Fibroblast of lung (primary cell): ENCODE results near the gene ABCC6. TPM values are rescaled to one million over a fixed set of nuclear protein-coding genes. Genes with fewer than 3 reads are reported as not detected.
"Not testable (repeated sequence)": the region's sequence is repeated elsewhere in the genome, so short reads cannot be mapped to it uniquely, and the experiment has no call there.

Source experiments
- DNase-seq, 2 donors: peaks; one replicate each; pipeline versions ENCODE4 v3.0.0 to v3.0.0-alpha.2; 2010; ENCODE audit warnings: low read depth in 2 of 2
- H2AFZ ChIP-seq: 2 replicates; pipeline ENCODE4 v1.5.1; 2012; ENCODE audit warnings: low read length, control low read depth, inconsistent platforms
- H3K27ac ChIP-seq: 2 replicates; pipeline ENCODE4 v1.5.1; 2011; ENCODE audit warnings: low read length, control low read depth; ENCODE audit not compliant: insufficient read depth
- H3K27me3 ChIP-seq: 2 replicates; pipeline ENCODE4 v1.5.1; 2011; ENCODE audit warnings: mild to moderate bottlenecking, low read length; ENCODE audit not compliant: control insufficient read depth, insufficient read depth
- H3K36me3 ChIP-seq: 2 replicates; pipeline ENCODE4 v1.5.1; 2011; ENCODE audit warnings: low read length; ENCODE audit not compliant: control insufficient read depth, insufficient read depth
- H3K4me1 ChIP-seq: 2 replicates; pipeline ENCODE4 v1.5.1; 2011; ENCODE audit warnings: low read length; ENCODE audit not compliant: control insufficient read depth, insufficient read depth; ENCODE audit errors: extremely low read depth
- H3K4me2 ChIP-seq: 2 replicates; pipeline ENCODE4 v1.5.1; 2011; ENCODE audit warnings: low read length, control low read depth; ENCODE audit not compliant: insufficient read depth; ENCODE audit errors: extremely low read depth
- H3K4me3 ChIP-seq, 4 experiments: fragments of 200-600 bp in 1 of 4; sonication (generic) in 1 of 4; replicated peaks in 1 of 4; 2 replicates each; pipeline ENCODE4 v1.5.1; 2011 to 2016; ENCODE audit warnings: low read length in 4 of 4, low read depth in 3 of 4, mild to moderate bottlenecking in 3 of 4, control low read depth in 2 of 4, inconsistent platforms in 1 of 4, mixed read lengths in 1 of 4; ENCODE audit not compliant: insufficient read depth in 1 of 4; ENCODE audit errors: control extremely low read depth in 1 of 4
- H3K79me2 ChIP-seq: 2 replicates; pipeline ENCODE4 v1.5.1; 2012; ENCODE audit warnings: mild to moderate bottlenecking, low read length, inconsistent platforms; ENCODE audit not compliant: control insufficient read depth, insufficient read depth
- H3K9ac ChIP-seq: 2 replicates; pipeline ENCODE4 v1.5.1; 2011; ENCODE audit warnings: mild to moderate bottlenecking, low read length, control low read depth; ENCODE audit not compliant: insufficient read depth
- H3K9me3 ChIP-seq: 2 replicates; pipeline ENCODE4 v1.5.1; 2012; ENCODE audit warnings: low read depth, low read length; ENCODE audit not compliant: control insufficient read depth, insufficient read depth
- H4K20me1 ChIP-seq: 2 replicates; pipeline ENCODE4 v1.5.1; 2011; ENCODE audit warnings: low read length; ENCODE audit not compliant: control insufficient read depth, insufficient read depth; ENCODE audit errors: extremely low read depth
- CTCF ChIP-seq, 2 donors: IDR thresholded peaks in 1 of 2; conservative IDR thresholded peaks in 1 of 2; 1 replicate in 1 of 2; 2 replicates in 1 of 2; pipeline ENCODE4 v1.5.1; 2011 to 2012; ENCODE audit warnings: low read length in 2 of 2, control low read depth in 1 of 2, inconsistent platforms in 1 of 2, low read depth in 1 of 2, mild to moderate bottlenecking in 1 of 2
- EZH2 ChIP-seq: IDR thresholded peaks from 2 replicates; pipeline ENCODE4 v1.5.1; 2012; ENCODE audit warnings: low read length, control low read depth, mild to moderate bottlenecking; ENCODE audit errors: missing control alignments
- polyA plus RNA-seq, 2 donors: library from polyadenylated mRNA; depleted of rRNA in 1 of 2; stranded (reverse) in 1 of 2; unstranded in 1 of 2; fragments of >200 nt; gene quantifications; 2 replicates each; pipeline ENCODE4 v1.2.1, GENCODE V29; 2011 to 2012; ENCODE audit warnings: missing spikeins in 1 of 2
- total RNA-seq: library from RNA; depleted of rRNA; stranded (reverse); fragments of >200 nt; gene quantifications from 2 replicates; pipeline ENCODE4 v1.2.1, GENCODE V29; 2014

Gene ABCC6
- total and polyA plus RNA-seq, 2 donors (not counting 1 experiment from before 2014, with no cell fraction given): 0.87 to 6.3 TPM

GRCh38 chr16:16155234-16155633 is 68.1 kb downstream of the ABCC6 start:
- no peaks in the 10 kb centered on the region for H3K36me3 ChIP-seq
- H4K20me1 ChIP-seq: no peaks in the 10 kb centered on the region
- TF ChIP-seq CTCF (conservative IDR thresholded peaks at IDR 0.05 in 1 of 2, IDR thresholded peaks at IDR 0.05 in 1 of 2; ENCODE audit: low read depth in 1 of 2, low read length in 2 of 2): no peak
- no peak for TF ChIP-seq EZH2
- no peaks in the 10 kb centered on the region for H3K9me3 ChIP-seq
- H3K9ac ChIP-seq: no peak overlapping the region
- H2AFZ ChIP-seq: no peak overlapping the region
- H3K4me2 ChIP-seq: no peak overlapping the region
- DNase-seq: no peak
- no peak overlapping the region for H3K4me3 ChIP-seq
- no peaks in the 10 kb centered on the region for H3K79me2 ChIP-seq
- no peaks in the 10 kb centered on the region for H3K27me3 ChIP-seq
- no peaks in the 10 kb centered on the region for H3K4me1 ChIP-seq
- no peak overlapping the region for H3K27ac ChIP-seq

GRCh38 chr16:16154281-16154951 is 68.9 kb downstream of the ABCC6 start:
- peaks cover 6% of the 10 kb centered on the region for H3K4me1 ChIP-seq
- H3K79me2 ChIP-seq: no peaks in the 10 kb centered on the region
- H3K4me3 ChIP-seq: no peak overlapping the region
- H3K4me2 ChIP-seq: no peak overlapping the region
- no peak for DNase-seq
- no peaks in the 10 kb centered on the region for H3K9me3 ChIP-seq
- TF ChIP-seq CTCF (conservative IDR thresholded peaks at IDR 0.05 in 1 of 2, IDR thresholded peaks at IDR 0.05 in 1 of 2; ENCODE audit: low read depth in 1 of 2, low read length in 2 of 2) (no peak), EZH2 (no peak)
- H3K27ac ChIP-seq: no peak overlapping the region
- H4K20me1 ChIP-seq: no peaks in the 10 kb centered on the region
- no peaks in the 10 kb centered on the region for H3K27me3 ChIP-seq
- no peak overlapping the region for H2AFZ ChIP-seq
- no peak overlapping the region for H3K9ac ChIP-seq
- H3K36me3 ChIP-seq: no peaks in the 10 kb centered on the region

GRCh38 chr16:16153000-16153399 is 70.3 kb downstream of the ABCC6 start:
- H3K4me3 ChIP-seq, H3K4me2 ChIP-seq, H2AFZ ChIP-seq, H3K4me1 ChIP-seq, H3K79me2 ChIP-seq, H3K9me3 ChIP-seq, H3K27ac ChIP-seq, DNase-seq, H3K9ac ChIP-seq, H4K20me1 ChIP-seq, H3K27me3 ChIP-seq, H3K36me3 ChIP-seq: not testable (repeated sequence)
